HepG2 (cell line): ENCODE measurements around the gene CAMSAP2. TPM values are rescaled to one million over a fixed set of nuclear protein-coding genes. Genes with fewer than 3 reads are reported as not detected.

Experiments
- ASH2L ChIP-seq: fragments of 300-600, 200-600 bp; sonication (generic); IDR thresholded peaks from 2 replicates; pipeline ENCODE4 v1.7.0; 2017; ENCODE audit warnings: low read depth, mild to moderate bottlenecking, moderate library complexity, mixed read lengths, low read length; ENCODE audit not compliant: insufficient read length
- HMG20B ChIP-seq: conservative IDR thresholded peaks from 2 replicates; pipeline ENCODE4 v1.6.1; 2016; ENCODE audit warnings: missing genetic modification reagents, missing compliant biosample characterization
- JARID2 ChIP-seq: sonication (generic); formaldehyde crosslinking; IDR thresholded peaks from 2 replicates; pipeline ENCODE4 v1.8.1; 2023; ENCODE audit warnings: missing genetic modification reagents, inconsistent platforms; ENCODE audit not compliant: insufficient replicate concordance
- MYC ChIP-seq: sonication (generic); formaldehyde crosslinking; IDR thresholded peaks from 2 replicates; pipeline ENCODE4 v1.9.0; 2021; ENCODE audit warnings: missing genetic modification reagents, borderline replicate concordance
- NKX3-1 ChIP-seq: sonication (generic); formaldehyde crosslinking; IDR thresholded peaks from 2 replicates; pipeline ENCODE4 v1.5.0; 2020; ENCODE audit warnings: missing genetic modification reagents
- U2AF2 ChIP-seq: fragments of 200-400 bp; formaldehyde crosslinking; IDR thresholded peaks from 2 replicates; pipeline ENCODE4 v1.6.1; 2017; ENCODE audit warnings: low read depth, mild to moderate bottlenecking, low read length
- ZBTB7B ChIP-seq: sonication (generic); formaldehyde crosslinking; IDR thresholded peaks from 2 replicates; pipeline ENCODE4 v1.4.0; 2020; ENCODE audit warnings: missing genetic modification reagents
- ZNF337 ChIP-seq: sonication (generic); formaldehyde crosslinking; IDR thresholded peaks from 2 replicates; pipeline ENCODE4 v1.5.1; 2020; ENCODE audit warnings: missing genetic modification reagents, low read depth, mild to moderate bottlenecking, borderline replicate concordance
- ZNF629 ChIP-seq: sonication (generic); formaldehyde crosslinking; conservative IDR thresholded peaks from 2 replicates; pipeline ENCODE4 v1.5.0; 2020; ENCODE audit warnings: missing genetic modification reagents
- ZNF709 ChIP-seq: sonication (generic); formaldehyde crosslinking; IDR thresholded peaks from 2 replicates; pipeline ENCODE4 v1.5.0; 2020; ENCODE audit warnings: mild to moderate bottlenecking, missing genetic modification reagents
- ZNF790 ChIP-seq: sonication (generic); formaldehyde crosslinking; IDR thresholded peaks from 2 replicates; pipeline ENCODE4 v1.8.0; 2022; ENCODE audit warnings: missing genetic modification reagents, mild to moderate bottlenecking, borderline replicate concordance
- ZSCAN9 ChIP-seq: IDR thresholded peaks from 2 replicates; pipeline ENCODE4 v1.6.1; 2016; ENCODE audit warnings: borderline replicate concordance
- polyA plus RNA-seq, 8 experiments: library from polyadenylated mRNA; depleted of rRNA in 3 of 8; stranded (reverse) in 7 of 8; unstranded in 1 of 8; fragments of >200 nt; fragmentation: Illumina TruSeq in 4 of 8; extraction: Trizol in 4 of 8; gene quantifications; 2 replicates each; pipeline versions ENCODE4 v1.2.1 to v1.2.3, GENCODE V29; 2011 to 2016; ENCODE audit warnings: low read depth in 4 of 8, missing spikeins in 1 of 8, mixed read lengths in 1 of 8; ENCODE audit not compliant: insufficient read depth in 1 of 8
- total RNA-seq, 5 experiments: library from RNA; depleted of rRNA; stranded (reverse); fragments of >200 nt; fragmentation: Illumina TruSeq; extraction: Trizol; gene quantifications; 2 replicates each; pipeline ENCODE4 v1.2.3, GENCODE V29; 2016; ENCODE audit warnings: low read depth in 1 of 5
- TF ChIP-seq, protein P1 (sequence below): sonication (generic); formaldehyde crosslinking; IDR thresholded peaks from 2 replicates; pipeline ENCODE4 v1.4.0; 2020; ENCODE audit warnings: missing genetic modification reagents, mild to moderate bottlenecking, borderline replicate concordance
- TF ChIP-seq, protein P2 (sequence below): sonication (generic); formaldehyde crosslinking; IDR thresholded peaks from 2 replicates; pipeline ENCODE4 v1.9.0; 2021; ENCODE audit warnings: missing genetic modification reagents, borderline replicate concordance
- TF ChIP-seq, protein P3 (sequence below): sonication (generic); formaldehyde crosslinking; IDR thresholded peaks from 2 replicates; pipeline ENCODE4 v1.4.0; 2020; ENCODE audit warnings: mild to moderate bottlenecking, missing genetic modification reagents, borderline replicate concordance
- TF ChIP-seq, protein P4 (sequence below): sonication (generic); formaldehyde crosslinking; IDR thresholded peaks from 2 replicates; pipeline ENCODE4 v1.8.0; 2022; ENCODE audit warnings: missing genetic modification reagents, low read depth, mild to moderate bottlenecking, borderline replicate concordance
- TF ChIP-seq, protein P5 (sequence below): sonication (generic); formaldehyde crosslinking; IDR thresholded peaks from 2 replicates; pipeline ENCODE4 v1.5.0; 2020; ENCODE audit warnings: missing genetic modification reagents, mild to moderate bottlenecking, borderline replicate concordance
- TF ChIP-seq, protein P6 (sequence below): sonication (generic); formaldehyde crosslinking; conservative IDR thresholded peaks from 2 replicates; pipeline ENCODE4 v1.8.0; 2022; ENCODE audit warnings: mild to moderate bottlenecking, moderate library complexity, missing genetic modification reagents

Gene CAMSAP2
- total and polyA plus RNA-seq, 2 of the 13 experiments (the other 11 are each of a cell fraction or from before 2014, with no cell fraction given): 3.4 to 8.2 TPM

DNA sequence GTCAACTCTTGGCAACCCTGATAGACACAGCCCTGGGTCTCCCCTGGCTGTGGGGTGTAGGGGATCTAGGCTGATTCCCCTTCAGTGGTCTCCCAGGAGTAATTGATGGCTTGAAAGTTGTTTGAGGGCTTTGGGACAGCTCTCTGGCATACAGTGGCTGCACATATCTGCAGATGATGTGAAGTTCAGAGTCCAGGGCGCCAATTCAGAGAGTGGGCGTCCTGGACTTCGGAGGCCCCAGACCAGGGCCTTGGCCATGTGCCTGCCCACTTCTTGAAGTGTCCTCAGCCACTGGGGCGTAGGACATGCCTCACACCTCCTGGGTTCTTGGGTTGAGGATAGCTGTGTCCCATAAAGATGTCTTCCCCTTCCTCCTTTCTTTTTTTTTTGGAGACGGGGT, 158.6 kb downstream of the CAMSAP2 start (continued):
- TF ChIP-seq ZNF709 (CRISPR knock-in tag) (0 out of 2 replicates have a peak, but pooled peaks have one; percentile 48), ZNF790 (CRISPR knock-in tag) (0 out of 2 replicates have a peak, but pooled peaks have one; percentile 59), HMG20B (CRISPR knock-in tag) (no peak), ZSCAN9 (CRISPR knock-in tag) (no peak), ZNF629 (CRISPR knock-in tag) (no peak), JARID2 (CRISPR knock-in tag) (no peak), ZNF337 (CRISPR knock-in tag) (no peak), ASH2L (no peak), U2AF2 (0 out of 2 replicates have a peak, but pooled peaks have one; percentile 23), NKX3-1 (no peak), ZBTB7B (no peak), MYC (CRISPR knock-in tag) (no peak)
- TF ChIP-seq, protein P1, sequence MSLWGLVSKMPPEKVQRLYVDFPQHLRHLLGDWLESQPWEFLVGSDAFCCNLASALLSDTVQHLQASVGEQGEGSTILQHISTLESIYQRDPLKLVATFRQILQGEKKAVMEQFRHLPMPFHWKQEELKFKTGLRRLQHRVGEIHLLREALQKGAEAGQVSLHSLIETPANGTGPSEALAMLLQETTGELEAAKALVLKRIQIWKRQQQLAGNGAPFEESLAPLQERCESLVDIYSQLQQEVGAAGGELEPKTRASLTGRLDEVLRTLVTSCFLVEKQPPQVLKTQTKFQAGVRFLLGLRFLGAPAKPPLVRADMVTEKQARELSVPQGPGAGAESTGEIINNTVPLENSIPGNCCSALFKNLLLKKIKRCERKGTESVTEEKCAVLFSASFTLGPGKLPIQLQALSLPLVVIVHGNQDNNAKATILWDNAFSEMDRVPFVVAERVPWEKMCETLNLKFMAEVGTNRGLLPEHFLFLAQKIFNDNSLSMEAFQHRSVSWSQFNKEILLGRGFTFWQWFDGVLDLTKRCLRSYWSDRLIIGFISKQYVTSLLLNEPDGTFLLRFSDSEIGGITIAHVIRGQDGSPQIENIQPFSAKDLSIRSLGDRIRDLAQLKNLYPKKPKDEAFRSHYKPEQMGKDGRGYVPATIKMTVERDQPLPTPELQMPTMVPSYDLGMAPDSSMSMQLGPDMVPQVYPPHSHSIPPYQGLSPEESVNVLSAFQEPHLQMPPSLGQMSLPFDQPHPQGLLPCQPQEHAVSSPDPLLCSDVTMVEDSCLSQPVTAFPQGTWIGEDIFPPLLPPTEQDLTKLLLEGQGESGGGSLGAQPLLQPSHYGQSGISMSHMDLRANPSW: no peak
- TF ChIP-seq, protein P2, sequence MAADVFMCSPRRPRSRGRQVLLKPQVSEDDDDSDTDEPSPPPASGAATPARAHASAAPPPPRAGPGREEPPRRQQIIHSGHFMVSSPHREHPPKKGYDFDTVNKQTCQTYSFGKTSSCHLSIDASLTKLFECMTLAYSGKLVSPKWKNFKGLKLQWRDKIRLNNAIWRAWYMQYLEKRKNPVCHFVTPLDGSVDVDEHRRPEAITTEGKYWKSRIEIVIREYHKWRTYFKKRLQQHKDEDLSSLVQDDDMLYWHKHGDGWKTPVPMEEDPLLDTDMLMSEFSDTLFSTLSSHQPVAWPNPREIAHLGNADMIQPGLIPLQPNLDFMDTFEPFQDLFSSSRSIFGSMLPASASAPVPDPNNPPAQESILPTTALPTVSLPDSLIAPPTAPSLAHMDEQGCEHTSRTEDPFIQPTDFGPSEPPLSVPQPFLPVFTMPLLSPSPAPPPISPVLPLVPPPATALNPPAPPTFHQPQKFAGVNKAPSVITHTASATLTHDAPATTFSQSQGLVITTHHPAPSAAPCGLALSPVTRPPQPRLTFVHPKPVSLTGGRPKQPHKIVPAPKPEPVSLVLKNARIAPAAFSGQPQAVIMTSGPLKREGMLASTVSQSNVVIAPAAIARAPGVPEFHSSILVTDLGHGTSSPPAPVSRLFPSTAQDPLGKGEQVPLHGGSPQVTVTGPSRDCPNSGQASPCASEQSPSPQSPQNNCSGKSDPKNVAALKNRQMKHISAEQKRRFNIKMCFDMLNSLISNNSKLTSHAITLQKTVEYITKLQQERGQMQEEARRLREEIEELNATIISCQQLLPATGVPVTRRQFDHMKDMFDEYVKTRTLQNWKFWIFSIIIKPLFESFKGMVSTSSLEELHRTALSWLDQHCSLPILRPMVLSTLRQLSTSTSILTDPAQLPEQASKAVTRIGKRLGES (CRISPR knock-in tag): no peak
- TF ChIP-seq, protein P3, sequence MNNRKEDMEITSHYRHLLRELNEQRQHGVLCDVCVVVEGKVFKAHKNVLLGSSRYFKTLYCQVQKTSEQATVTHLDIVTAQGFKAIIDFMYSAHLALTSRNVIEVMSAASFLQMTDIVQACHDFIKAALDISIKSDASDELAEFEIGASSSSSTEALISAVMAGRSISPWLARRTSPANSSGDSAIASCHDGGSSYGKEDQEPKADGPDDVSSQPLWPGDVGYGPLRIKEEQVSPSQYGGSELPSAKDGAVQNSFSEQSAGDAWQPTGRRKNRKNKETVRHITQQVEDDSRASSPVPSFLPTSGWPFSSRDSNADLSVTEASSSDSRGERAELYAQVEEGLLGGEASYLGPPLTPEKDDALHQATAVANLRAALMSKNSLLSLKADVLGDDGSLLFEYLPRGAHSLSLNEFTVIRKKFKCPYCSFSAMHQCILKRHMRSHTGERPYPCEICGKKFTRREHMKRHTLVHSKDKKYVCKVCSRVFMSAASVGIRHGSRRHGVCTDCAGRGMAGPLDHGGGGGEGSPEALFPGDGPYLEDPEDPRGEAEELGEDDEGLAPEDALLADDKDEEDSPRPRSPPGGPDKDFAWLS (CRISPR knock-in tag): 0 out of 2 replicates have a peak, but pooled peaks have one; percentile 51
- TF ChIP-seq, protein P4, sequence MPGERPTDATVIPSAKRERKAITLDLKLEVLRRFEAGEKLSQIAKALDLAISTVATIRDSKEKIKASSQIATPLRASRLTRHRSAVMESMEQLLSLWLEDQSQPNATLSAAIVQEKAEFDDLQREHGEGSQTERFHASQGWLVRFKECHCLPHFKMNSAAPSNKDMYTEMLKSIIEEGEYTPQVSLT: no peak
- TF ChIP-seq, protein P5, sequence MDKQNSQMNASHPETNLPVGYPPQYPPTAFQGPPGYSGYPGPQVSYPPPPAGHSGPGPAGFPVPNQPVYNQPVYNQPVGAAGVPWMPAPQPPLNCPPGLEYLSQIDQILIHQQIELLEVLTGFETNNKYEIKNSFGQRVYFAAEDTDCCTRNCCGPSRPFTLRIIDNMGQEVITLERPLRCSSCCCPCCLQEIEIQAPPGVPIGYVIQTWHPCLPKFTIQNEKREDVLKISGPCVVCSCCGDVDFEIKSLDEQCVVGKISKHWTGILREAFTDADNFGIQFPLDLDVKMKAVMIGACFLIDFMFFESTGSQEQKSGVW (CRISPR knock-in tag): no peak
- TF ChIP-seq, protein P6, sequence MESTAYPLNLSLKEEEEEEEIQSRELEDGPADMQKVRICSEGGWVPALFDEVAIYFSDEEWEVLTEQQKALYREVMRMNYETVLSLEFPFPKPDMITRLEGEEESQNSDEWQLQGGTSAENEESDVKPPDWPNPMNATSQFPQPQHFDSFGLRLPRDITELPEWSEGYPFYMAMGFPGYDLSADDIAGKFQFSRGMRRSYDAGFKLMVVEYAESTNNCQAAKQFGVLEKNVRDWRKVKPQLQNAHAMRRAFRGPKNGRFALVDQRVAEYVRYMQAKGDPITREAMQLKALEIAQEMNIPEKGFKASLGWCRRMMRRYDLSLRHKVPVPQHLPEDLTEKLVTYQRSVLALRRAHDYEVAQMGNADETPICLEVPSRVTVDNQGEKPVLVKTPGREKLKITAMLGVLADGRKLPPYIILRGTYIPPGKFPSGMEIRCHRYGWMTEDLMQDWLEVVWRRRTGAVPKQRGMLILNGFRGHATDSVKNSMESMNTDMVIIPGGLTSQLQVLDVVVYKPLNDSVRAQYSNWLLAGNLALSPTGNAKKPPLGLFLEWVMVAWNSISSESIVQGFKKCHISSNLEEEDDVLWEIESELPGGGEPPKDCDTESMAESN (CRISPR knock-in tag): peak; percentile 20; the same call in 1 of the 2 replicates
